HG03469 (cell line): ENCODE data around the gene KDM4C.

Experiments
- ATAC-seq: cut with Tn5 transposase; IDR thresholded peaks from one replicate; pipeline ENCODE4 v1.9.1; 2021; ENCODE audit warnings: mild to moderate bottlenecking, moderate library complexity, moderate number of reproducible peaks; ENCODE audit not compliant: unreplicated experiment

The KDM4C gene

DNA sequence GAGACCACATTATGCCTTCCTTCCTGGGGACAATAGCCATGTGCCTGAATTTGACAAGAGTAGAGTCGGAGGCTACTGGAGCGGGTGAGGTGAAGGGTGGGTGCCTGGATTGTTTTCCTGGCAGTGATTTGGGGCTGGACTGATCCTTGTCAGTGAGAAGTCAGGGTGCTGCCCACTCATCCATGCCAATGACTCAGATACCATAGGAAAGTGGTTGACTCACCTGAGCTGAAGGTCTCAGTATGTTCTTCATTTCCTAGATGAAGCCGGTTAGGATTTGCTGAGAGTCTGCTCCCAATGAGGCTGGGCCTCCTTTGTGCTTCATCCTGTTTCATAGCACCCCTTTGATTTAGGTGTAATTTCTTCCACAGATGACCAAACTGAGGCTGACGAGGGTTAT, 366.0 kb downstream of the KDM4C start:
- no peak for ATAC-seq

DNA sequence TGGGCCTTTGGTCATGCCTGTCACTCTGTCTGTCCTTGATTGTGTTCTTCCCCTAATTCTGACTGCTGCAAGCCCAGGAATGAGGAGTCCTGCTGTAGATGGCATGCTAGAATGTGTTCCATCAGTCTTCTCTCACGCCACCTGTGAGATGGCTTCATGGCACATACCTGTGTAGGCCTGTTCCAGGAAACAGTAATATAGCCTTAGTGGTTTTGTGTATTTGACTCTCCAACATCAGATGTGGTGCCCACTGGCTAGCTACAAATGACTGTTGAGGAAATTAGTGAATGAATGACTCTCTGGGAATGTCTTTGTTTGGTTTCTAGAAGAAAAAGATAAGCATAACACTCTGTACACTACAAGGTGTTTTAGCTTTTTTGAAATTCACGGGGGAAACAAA, 367.5 kb downstream of the KDM4C start:
- no peak for ATAC-seq

DNA sequence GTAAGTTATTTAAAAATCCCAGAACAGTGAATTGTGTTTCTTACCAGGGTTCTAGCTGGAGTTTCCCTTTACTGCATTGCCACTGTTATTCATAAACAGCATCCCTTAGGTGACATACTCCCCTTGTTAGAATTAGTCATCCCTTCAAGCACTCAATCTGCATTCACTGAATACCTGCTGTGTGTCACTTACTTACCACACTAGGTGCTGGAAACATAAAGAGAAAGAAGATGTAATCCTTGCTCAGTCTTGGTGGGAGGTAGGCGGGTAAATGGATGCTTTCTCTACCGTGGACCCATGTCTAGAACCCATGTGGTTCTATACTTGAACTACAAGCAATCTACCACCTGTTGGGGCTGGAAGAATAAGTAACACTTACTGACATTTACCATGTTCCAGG, 371.6 kb downstream of the KDM4C start:
- no peak for ATAC-seq

DNA sequence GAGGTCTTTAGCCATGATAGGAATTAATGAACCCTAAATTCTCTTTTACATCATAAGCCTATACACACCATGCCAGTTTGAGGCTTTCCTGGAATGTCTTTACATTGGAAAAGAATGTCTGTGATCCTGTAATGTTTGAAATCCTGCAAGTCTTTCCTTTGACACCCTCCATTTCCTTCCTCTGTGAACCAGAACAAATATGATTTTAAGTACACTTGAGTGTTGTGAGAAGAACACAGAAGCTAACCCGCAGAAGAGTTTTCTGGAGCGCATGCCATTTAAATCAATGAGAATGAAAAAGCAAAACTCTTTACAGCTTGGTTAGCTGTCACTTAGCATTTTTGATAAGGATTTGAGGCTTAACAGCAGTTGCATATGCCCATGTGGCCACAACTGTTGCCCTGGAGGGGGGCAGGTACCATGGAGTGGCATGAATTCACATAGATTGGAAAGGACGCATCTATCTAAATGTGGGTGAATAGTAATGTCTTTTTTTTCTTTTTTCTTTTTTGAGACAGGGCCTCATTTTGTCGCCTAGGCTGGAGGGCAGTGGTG, 372.6 kb downstream of the KDM4C start:
- ATAC-seq, result no peak

DNA sequence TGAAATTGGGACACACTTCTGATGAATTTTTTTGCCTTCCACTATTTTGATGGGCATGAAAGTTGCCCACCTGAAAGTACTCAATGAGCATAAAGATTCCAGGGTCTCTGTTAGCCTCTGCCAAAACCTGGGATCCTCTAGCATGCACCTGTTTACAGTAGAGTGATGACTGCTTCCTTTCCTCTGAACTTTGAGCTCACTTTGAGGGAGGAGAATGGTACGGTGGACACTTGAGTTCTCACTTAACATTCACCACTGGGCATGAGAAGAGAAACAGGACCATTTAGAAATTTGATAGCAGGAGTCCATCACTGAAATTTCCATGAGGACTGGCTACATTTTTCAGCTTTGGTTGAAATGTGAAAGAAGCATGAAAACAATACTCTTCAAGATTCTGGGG, 374.8 kb downstream of the KDM4C start:
- no peak for ATAC-seq

DNA sequence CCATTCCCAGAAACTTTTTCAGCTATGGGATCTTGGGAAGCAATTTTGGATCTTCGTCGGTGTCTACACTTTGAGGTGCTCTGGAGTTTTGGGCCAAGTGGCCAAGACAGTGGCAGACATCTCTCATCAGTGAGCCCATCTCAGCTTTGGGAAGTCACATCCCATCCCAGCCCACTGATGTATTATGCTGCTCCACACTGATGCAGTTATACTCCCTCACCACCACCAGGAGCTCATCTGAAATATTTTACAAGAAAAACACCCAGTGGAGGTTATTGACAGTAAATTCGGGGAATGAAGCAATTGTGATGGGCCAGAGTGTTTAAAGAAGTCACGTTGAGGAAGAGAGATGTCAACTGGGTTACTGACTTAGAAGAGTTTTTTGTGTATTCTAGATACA, 378.0 kb downstream of the KDM4C start:
- no peak for ATAC-seq

DNA sequence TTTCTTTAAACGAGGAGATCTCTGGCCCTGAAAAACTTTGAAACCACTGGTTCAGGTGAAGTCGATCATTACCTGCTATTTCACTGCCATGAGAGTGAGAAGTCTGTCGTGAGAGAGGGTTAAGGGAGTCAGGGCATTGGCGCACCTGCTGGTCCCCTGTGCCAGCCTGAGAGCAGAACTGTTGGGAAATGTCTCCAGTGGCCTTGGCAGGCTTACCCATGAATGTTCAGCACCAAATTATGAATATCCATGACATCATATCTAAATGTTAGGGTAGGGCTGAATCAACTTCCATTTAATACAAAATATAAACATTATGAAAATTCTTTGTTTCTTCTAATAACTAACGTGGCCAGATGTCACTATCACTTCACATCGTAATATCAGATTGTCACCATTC, 379.3 kb downstream of the KDM4C start:
- no peak for ATAC-seq

DNA sequence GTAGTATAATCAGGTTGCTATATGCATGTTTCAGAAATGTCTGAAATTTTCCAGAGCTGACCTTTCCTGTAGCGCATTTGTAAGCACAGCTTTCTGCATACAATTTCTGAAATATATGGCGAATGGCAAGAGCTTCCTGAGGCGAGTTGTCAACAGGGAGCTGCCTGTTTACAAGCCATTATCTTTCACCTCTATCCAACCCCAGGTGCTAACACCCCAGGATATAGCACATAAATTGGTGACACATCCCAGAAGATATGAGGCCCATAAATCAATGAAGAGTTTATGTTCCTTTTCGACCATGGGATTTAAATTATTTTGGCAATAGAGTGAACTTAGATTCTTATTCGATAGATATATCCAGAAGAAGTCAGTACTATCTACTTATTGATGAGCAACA, 379.8 kb downstream of the KDM4C start:
- ATAC-seq, result no peak

DNA sequence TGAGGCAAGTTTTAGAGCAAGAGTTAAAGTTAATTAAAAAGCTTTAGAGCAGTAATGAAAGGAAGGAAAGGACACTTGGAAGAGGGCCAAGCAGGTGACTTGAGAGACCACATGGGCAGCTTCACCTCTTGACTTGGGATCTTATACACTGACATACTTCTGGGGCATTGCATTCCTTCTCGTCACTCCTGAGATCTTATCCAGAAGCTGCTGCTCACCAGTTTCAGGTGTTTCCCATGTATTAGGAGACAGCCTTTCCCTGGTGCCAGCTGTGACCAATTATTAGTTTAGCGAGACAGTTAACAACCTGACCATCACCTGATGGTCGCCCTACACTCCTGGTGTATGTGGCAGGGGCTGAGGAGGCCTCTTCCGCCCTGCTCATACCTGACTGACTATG, 382.1 kb downstream of the KDM4C start:
- ATAC-seq, result no peak

DNA sequence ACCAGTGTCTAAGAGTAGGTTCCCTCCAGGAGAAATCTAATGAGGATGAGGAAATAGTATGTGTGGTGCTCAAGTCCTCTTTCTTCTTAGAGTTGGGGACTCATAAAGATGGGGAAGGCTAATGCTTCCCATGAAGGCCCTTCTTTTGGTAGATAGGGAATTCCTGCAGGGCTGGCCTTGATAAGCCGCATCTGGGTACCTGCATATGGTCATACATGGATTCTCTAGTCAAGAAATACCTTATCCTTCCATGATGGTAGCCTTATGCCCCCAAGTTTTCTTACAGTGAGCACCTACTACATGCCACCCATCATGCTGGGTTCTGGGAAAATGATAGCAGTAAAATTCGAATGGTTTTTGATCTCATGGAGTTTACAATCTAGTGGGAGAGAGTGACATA, 382.6 kb downstream of the KDM4C start:
- ATAC-seq, result no peak

DNA sequence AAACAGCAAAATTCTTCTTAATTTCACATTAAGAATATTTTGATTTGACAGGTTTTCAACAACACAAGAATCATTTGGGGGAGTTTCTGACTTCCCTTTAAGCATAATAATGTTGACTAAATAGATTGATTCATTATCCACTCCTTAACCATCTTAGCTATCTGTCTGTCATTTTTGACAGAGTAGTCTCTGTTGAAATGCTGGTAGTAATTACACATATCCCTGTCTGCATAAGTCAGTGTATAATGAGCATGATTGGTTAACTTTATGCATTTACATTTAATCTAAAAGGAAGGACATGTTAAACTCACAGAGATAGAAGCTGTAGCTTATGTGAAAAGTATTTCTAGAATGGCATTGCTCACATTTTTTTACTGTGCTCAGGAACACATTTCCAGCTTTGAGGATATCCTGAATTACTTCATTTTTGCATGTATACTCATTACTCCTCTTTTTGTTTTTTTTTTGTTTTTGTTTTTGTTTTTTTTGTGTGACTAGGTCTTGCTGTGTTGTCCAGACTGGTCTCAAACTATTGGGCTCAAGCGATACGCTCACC, 385.9 kb downstream of the KDM4C start:
- no peak for ATAC-seq

DNA sequence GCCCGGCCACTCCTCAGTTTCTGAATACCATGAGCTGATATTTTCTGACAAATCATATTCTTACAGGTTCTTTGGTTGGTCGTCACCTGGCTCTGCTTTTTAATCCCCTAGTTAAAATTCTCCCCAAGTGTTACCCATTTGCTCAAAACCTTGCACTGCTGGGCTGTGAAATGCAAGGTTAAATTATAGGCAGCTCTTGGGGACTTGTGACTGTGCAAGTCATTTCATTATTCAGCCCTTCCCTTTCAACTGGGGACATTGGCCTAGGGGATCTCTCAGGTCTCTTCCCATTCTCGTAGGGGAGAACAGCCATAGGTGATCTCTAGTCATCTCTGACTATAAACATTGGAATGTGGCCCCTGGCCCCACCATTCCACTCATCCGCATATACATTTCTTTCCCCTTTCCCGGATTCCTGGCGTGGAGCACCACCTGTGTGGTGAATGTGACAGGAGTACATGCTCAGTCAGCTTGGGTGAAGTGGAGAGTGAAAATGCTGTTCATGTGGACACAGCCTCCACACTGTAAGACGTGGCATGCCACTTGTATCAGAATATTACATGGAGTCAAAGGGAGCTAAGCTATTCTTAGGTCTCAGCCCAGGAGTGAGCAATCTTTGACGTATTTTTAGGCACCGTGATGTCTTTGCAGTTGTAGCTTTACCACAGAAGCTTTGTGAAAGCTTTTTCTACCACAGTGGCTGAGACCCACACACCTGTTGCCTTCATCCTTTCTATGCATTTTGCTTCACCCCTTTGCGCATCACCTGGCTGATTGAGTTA, 386.7 kb downstream of the KDM4C start:
- ATAC-seq, result no peak

DNA sequence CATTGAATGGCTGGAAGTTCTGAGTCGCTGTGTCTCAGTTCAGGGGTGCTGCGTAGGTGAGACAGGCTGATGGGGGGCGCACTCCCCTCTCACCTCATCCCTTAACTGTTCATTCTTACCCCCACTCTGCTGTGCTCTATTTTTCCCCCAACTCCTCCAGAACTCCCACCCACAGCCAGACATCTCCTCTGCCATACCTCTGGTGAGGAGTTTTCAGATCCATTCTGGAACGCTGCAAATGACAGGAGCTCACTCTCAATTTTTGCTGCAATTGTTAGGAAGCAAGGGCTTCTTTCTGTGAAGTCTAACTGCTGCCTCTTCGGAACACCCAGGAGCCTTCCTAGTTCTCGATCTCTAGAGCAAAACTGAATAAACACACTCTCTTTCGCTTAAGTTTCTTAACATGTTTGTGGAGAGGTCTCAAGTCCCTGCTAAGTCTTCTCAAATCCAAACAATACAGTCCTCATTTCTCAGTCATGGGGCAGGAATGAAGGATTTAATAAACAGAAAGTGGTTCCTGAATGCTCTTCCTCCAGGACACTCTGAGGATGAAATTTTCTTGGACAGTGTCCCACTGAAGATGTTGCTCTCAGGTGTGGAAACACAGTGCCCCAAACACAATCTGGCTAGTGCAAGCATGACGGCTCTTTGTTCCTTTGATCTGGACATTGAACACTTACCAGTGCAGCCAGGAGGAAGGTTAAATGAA, 387.7 kb downstream of the KDM4C start:
- ATAC-seq, result no peak

DNA sequence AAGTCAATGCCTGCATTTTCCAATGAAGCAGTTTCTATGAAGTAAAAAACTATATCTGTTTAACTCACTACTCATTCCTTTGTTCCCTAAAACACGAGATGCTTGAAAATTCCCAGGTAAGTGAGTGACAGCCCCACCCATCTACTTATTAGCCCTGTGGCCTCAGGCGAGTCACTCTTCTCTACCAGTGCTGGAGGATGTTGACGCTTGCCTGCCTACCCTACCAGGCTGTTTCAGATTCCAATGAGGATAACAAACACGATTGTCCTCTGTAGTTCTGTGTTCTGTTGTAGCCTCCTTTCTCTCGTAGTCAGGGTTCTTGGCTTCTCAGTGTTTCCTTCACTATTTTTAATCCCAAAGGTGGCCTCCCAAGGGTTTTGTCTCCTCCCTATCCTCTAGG, 388.8 kb downstream of the KDM4C start:
- no peak for ATAC-seq

DNA sequence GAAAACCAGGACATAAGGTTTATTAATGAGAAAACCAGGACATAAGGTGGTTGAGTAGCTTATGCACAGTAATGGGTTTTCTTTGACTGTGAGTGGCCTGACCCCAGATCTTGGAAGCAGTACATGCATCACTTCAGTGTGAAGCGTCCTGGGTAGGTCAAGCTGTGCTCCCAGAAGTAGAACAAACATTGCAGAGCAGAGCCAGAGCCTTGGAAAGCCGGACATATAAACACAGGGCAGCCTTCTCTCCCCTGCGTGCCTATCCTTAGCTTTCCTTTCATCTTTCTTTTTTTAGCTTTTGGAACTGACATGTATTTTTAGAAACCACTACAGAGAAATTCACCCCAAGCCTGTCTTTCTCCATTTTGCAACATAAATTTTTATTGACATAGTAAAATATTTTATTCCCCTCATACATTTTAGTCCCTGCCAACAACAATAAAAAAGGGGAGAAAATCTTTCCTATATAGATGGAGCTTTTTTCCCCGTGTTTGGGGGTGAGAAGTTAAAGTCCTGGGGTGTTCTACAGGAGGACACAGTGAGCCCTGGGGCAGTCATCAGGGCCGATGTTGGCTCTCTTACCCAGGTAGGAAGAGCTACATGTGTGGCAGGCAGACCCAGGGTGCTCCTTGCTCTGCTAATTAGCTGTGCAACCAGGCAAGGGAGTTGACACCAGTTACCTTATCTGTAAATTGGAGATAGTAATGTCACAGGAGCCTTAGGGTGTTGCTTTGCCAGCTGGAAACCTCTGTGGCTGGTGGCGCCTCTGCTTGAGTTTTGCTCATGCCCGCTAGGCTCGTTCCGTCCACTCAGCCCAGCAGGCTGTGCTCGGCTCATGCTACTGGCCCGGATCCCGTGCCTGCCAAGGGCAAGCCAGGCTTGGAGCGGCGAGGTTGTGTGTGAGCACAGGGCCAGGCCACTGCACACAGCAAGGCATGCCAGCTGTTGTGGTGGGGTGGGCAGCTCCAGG, 389.6 kb downstream of the KDM4C start:
- no peak for ATAC-seq

DNA sequence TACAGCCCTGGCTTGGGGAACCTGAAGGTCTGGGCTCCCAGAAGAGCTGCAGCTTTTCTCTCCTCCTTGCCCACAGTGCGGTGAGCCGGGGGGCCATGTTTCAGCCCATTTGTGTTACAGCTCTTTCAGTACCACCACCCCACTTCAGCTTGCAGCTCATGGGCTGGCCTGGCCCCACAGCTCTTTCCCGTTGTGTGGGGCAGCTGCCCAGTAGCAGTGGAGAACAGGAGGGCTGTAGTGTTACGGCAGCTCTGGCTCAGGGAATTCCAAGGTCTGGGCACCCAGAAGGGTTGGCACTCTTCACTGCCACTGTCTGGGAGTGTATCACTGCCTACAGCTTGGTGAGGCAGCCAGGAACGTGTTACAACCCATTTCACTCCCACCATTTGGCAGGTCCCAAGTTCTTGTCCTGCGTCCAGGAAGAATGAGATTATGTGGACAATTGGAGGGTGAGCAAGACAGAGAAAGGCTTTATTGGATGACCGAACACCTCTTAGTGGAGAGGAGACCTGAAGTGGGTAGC, 390.5 kb downstream of the KDM4C start:
- no peak for ATAC-seq

DNA sequence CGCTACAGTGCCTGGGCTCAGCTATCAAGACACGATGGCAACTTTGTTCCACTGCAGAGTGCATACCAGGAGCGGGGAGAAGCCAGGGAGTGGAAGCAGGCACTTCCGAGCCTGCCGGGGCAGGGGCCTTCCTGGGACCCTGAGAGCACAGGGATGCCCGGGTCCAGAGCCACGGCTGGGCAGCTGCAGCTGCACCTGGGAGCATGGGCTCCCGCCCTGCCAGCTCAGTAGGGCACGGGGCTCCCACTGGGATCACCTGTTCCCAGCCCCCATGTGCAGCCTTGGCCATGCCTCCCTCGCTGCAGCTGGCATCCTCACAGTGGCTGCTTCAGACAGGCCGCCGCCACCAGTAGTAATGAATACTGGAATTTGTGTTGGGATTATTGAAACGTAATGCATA, 391.5 kb downstream of the KDM4C start:
- no peak for ATAC-seq

DNA sequence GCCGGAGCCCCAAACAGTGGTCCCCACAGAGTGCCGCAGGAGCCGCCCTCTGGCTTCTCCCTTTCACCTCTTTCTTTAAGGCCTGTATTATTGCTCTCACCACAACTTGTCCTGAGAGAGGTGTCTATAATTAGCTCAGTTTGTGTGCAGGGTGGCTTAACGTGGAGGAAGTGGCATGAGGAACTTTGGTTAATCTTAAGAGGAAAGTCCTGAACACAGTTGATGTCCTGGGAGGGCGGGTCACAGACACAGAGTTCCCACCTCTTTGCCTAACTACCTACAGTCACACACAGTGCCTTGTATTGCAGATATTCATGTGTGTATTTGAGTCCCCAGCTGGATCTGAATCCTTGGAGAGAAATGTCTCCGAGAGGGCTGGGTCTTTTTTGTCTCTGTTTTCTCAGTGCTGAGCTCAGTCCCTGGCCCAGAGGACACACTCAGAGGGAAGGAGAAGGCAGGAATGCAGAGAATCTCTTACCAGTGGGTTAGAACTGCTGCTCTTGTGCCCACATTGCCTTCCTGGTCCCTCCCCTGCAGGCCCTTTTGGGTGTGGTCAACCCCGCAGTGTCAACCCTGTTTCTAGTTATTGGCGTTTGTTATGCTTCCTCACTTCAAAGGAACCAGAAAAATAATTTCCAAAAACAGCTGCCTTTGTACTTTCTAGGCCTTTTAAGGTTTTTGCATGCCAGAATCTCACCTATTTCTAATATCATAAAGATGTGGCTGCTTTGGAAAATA, 392.5 kb downstream of the KDM4C start:
- ATAC-seq, result peak; percentile 43

DNA sequence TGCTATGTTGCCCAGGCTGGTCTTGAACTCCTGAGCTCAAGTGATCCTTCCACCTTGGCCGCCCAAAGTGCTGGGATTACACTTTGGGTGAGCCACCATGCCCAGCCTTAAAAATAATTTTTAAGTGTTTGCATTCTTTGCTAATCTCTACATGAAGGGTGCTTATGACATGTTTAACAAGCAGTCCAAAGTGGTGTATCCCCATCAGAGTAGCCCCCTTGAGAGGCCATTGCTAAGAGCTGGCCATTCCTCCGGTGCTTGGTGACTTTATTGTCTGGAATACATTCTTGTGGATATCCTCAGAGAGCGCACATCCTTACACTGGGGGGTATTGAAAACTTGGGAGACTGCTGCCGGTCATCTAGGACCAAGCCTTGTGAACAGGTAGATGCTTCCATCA, 395.4 kb downstream of the KDM4C start:
- no peak for ATAC-seq

DNA sequence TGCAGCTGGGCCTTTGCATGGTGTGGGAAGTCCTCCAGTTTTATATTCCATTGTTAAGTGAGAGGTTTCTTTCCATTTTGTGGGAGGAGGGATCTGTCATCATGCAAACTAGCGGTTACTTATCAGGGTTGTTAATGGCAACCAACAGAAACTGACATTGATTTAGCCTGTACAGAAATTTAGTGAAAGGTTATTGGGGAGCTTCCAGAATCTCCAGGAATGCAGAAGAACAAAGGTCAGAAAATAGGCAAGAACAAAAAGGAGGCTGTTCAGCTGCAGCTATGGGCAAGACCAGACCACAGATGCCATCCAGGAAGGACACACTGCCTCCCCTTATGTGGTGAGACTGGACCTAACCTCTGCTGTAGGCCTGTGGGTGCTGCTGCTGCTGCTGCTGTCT, 395.8 kb downstream of the KDM4C start:
- ATAC-seq, result no peak
